ENCODE measurements around the gene IGFN1.
"Not testable (repeated sequence)": the region's sequence is repeated elsewhere in the genome, so short reads cannot be mapped to it uniquely, and the experiment has no call there.

The IGFN1 gene

DNA sequence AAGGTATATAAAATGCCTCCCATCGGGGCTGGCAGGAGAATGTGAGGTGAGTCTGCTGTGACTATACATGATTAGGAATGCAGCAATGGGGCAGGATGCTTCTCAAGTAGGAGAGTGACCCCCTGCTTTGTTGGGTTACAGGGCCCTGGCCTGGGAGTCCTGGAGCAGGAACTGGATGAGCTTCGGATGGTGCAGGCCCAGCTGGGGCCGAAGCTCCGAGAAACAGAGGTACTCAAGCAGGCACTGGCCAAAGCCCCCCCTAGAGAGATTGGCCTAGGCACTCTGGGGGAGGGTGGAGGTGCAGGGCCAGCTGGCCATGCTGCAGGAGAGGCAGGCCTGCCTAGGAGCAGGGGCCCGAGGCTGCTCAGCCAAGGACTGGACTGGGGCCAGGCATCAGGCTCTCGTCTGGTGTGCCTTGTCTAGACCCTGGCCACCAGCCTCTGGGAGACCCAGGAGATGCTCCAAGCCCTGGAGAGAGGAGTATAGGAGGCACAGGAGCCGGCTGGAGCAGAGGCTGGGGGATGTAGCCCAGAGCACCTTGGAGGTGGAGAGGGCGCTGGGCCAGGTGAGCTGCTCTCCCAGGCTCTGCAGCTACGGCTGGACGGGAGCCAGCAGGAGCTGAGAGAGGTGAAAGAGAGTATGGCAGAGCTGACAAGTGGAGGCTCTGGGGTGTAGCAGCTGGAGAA is 59.8 kb downstream of the IGFN1 start:
- DNase-seq, result no peak

DNA sequence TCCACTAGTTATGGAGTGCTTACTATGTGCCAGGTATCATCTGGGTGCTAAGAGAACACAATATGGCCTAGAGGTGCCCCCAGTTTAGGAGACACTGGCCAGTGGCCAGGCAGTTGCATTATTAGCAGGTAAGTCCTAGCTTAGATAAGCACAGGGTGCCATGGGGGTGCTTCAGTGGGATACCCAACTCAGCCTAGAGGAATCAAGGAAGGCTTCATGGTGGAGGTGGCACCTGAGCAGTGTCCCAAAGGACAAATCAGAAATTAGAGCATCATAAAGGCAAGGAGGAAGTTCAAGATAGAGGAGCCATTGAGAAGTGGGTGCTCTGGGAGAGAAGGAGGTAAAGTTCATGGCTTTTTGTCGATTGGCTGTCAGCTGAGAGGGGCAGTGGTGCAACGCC is 60.8 kb downstream of the IGFN1 start:
- DNase-seq, result no peak

DNA sequence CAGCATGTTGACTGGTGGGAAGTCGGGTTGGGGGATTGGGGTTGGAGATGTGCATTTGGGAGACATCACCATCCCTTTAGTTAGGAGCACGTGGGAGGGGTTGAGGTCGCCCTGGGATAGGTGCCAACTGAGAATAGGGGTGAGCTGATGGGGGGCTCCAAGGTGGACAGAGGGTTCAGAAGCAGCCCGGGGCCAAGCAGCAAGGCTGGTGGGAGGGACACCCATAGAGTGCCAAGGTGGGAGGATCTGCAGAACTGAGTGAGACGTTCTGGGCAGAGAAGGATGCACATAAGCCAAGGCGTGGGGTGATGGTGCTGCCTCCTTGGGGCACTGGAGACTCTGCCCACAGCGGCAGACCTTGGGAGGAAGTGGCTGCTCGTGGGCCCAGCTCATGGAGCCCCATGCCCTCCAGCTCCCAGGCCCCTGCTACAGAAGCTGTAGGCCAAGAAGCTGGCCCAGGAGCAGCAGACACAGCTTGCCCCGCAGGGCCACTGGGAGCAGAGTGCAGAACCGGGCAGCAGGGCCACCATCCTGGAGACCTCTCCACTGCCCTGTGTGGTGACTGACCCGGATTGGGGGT is 61.3 kb downstream of the IGFN1 start:
- no peak for DNase-seq

DNA sequence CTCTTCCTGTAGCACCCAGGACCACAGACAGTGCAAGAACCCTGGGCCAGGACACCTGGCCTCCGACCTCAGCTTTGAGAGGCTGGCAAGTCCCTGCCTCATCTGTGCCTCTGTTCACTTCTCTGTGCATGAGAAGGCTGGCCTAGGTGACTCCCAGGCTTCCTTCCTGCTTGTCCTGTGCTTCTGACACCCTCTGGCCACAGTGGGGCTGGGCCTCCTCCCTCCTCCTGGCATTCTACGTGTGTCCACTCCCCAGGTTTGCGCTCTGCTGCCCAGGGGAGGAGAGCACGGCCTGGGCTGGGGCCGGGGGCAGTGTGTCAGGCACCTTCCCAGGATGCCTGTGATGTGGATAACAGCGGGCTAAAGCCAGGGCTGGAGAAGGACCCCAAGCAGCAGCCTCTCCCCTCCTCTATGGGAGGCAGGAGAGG is 62.3 kb downstream of the IGFN1 start:
- DNase-seq, result no peak

DNA sequence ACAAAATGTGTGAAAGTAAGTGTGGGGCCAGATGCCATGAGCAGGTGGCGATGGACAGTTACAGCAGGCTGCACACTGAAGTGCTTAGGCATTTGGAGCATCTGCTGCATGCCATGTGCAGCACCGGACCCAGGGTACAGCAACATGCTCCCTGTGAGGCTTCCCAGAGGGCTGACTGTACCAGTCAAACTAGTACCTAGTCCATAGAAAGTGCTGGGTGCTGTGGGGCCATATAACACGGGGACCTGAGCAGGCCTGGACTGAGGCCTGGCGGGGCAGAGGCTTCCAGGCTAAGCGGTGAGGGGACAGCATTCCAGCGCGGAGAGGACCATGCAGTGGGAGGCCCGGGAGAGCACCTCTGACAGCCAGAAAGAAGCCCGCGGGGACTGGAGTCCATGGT is 62.8 kb downstream of the IGFN1 start:
- DNase-seq, result no peak

DNA sequence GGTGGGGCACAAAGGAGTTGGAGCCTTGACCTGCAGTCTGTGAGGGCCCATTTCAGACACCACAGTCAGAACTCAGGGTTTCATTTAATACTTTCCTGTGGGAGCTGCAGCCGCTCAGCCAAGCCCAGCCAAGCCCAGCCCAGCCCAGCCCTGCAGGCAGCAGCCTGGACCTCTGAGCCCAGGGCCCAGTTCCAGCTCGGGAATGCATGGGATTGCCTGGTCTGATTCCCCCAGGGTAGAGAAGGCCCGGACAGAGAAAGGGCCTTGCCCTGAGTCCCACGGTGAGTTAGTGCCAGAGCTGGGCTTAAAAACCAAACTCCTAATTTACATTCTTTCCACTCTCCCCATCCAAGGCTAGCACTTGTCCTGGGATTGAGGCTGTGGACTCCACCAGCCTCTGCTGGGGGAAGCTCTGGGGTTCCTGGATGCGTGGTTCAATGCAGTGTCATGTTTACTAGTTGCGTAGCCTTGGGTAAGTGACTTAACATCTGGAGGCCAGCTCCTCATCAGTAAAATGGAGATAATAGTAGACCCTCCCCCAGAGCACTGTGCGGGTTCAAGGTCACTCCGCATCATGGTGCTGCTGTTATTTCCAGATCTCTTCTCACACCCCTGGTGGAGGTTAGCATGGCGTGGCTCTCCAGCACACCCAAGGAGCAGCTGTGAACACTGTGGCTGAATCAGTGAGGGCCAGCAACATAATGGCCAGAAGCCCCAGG is 63.4 kb downstream of the IGFN1 start:
- no peak for DNase-seq

DNA sequence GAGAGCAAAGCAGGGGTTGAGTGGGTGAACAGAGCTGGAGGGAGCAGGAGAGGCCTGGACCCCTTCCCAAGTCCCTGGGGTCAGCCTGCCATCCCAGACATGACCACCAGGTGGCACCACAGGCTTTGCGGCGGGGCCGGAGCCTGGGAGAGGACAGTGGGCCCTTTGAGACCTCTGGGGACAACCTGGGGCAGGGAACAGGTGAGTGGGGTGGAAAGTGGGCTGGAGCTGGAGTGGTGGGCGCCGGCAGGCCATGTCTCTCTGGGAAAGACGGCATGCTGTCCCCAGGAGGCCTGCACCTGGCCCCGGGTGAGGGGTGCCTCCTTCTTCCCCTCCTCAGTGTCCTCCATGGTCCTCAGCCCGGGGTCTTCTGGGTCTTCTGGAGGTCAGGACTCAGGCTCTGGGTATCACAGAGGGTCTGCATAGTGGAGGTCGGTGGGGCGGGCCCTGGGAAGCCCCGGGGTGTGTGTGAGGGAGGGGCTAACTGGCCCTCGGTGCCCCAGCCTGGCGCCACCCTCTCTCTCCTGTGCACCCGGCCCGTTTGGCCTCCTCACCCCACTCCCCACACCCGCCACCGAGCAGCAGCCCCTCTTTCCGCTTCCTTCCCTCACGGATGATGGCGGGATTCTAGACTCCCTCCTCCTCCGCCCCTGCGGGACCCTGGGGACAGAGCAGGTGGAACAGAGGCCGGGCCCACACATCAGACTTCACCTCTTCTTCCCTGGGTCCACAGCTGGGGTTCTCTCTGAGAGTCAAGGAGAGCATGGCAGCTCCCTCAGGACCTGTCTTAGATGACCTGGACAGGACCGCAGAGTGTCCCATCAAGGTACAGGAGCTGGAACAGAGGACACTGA is 64.2 kb downstream of the IGFN1 start:
- DNase-seq, result peak in 9 of 14 donors; percentile 4 to 71 (median 25)

DNA sequence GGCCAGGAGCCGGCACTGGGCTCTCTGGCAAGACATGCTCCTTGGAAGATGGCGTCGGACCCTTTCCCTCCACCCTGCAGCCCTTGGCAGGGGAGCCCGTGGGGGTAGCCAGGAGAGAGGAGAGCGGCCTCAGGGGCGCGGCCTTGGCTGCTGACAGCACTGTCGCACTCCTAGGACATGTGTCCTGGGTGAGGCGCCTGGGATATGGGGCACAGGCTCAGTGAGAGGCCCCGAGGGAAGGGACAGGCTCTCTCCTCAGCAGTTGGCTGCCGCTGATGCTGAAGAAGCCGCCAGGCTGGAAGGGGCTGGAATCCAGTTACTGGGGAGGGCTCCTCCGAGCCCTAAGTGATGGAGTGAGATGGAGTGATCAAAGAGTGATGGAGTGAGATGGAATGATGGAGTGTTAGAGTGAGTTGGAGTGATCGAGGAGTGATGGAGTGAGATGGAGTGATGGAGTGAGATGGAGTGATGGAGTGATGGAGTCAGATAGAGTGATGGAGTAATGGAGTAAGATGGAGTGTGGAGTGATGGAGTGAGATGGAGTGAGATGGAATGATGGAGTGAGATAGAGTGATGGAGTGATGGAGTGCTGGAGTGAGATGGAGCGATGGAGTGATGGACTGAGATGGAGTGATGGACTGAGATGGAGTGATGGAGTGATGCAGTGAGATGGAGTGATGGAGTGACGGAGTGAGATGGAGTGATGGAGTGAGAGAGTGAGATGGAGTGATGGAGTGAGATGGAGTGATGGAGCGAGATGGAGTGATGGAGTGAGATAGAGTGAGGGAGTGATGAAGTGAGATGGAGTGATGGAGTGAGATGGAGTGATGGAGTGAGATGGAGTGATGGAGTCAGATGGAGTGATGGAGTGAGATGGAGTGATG is 65.1 kb downstream of the IGFN1 start:
- no peak for DNase-seq

DNA sequence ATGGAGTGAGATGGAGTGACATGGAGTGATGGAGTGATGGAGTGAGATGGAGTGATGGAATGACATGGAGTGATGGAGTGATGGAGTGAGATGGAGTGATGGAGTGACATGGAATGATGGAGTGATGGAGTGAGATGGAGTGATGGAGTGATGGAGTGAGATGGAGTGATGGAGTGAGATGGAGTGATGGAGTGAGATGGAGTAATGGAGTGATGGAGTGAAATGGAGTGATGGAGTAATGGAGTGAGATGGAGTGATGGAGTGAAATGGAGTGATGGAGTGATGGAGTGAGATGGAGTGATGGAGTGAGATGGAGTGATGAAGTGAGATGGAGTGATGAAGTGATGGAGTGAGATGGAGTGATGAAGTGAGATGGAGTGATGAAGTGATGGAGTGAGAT is 67.5 kb downstream of the IGFN1 start:
- DNase-seq, result not testable (repeated sequence)

DNA sequence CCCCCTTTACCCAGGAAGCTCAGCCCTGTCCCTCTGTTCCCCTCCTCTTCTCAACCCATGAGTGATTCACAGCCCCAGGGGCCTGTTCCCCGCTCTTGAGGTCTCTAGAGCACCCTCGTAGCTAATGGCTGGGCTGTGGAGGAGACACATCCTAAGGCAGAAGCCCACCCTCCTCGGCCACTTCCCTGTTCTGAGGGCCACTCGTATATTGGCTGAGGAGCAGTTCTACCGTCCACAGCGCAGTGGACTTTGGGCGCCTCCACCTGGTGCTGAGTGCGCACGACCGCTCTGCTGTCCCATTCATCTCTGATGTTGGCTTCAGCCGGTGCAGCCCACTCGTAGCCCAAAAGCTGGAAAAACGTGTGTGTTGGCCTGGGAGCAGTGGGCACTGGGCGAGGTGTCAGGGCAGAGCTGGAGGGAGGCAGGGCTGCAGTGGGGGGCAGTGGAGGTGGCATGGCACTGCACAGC is 68.2 kb downstream of the IGFN1 start:
- DNase-seq, result no peak

DNA sequence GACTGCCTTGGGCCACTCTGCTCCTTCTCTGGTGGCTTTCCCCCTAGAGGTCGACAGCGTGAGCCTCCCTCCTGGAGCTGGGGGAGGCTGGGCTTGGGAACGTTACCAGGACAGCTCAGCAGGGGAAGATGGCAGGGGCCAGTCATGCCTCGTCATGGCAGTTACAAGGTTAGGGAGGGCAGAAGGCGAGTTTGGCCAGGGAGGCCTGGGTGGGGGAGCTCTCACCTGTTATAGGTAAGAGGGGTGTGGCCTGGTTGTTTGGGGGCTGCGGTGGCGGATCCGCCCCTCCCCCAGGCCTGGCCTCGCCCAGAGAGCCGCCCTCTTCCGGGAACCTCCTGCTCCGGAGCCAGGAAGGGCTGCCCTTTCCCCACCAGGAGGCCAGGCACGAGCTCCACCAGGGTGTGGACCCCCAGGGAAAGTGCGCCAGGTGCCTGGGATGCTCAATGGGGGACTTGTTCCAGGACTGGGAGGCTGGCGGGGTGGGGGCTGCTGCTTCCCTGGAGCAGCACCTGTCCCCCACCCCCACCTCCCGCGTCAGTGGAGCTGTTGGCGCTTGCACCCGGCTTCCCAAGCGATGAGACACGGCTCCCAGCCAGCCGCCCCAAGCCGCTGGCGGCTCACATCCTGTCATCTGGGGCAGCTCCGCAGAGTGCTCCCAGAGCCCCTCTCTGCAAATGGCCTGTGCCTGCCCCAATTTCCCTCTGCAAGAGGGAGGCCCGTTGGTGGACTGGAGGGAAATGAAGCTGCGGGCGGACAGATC is 69.0 kb downstream of the IGFN1 start:
- DNase-seq, result no peak

DNA sequence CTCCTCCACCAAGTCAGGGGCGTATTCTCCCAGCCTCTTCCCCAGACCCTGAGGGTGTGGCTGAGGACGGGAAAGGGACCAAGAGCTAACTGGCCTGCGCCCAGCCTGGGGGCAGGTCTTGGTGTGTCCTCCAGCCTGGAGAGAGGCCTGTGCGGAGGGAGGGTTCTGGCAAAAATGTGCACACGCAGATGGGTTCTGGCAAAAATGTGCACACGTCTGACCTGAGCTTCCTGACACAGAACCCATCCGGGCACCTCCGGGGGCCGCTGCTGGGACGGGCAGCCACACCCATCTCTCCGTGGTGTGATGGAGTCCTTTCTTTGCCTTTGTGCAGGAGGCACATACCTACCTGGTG is 69.6 kb downstream of the IGFN1 start:
- DNase-seq, result no peak

DNA sequence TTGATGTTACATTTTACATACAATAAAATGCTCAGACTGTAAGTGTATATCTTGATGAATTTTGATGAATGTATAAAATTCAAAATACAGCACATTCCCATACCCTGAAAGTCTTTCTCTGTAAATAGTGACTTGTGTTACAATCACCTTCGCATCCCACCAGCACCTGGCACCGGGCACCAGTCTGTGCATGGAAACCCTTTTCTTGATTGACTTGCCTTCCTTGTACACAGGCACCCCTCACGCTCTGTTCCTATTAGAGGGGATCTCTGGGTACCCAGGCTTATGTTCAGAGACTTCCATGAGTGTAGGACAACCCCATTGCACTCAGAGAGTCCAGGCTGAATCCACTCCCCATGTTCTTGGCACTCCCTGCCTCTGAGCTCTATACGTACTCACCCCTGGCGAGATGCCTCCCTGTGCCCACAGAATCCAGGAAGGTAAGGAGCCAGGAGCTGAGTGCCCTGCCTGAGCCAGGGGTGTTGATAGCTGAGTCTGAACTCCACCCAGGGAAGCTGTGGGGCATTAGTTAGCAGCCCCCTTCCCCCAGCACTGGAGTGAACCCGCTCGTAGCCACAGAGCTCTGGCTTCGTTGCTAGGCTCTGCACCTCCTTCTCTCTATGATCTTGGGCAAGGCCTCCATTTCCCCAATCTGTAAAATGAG is 70.2 kb downstream of the IGFN1 start:
- no peak for DNase-seq

DNA sequence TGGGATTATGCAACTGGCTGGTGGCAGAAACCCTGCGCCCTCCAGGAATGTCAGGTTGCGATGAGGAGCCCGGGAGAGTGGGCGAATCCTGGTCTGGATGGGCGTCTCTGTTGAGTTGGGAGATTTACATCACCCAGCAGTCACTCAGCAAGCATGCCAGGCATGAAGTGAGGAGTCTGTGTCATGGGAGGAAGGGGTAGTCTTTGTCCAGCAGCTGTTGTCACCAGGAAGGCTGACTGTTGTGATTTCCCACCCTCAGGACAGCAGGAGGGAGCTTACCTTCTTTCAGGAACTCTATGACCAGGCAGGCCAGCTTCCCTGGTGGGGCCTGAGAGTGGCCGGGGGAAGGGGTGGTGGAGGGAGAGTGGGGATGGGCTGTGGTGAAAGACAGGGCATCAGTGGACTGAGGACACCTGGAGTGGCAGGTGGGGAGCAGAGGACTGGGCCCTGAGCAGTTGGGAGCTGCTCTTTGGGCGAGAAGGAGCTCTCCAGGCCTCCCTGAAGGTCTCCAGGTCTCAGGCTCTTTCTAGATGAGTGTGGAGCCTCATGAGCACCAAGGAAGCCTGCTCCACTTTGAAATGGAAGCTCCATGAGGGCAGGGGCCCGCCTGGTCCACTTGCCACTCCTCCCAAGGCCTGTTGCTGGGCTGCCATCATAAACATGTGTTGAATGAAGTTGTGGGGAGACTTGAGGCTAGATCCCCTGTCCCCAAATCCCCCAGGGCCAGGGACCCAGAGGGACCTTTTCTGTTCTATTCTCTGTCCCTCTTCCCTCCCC is 71.3 kb downstream of the IGFN1 start:
- no peak for DNase-seq

DNA sequence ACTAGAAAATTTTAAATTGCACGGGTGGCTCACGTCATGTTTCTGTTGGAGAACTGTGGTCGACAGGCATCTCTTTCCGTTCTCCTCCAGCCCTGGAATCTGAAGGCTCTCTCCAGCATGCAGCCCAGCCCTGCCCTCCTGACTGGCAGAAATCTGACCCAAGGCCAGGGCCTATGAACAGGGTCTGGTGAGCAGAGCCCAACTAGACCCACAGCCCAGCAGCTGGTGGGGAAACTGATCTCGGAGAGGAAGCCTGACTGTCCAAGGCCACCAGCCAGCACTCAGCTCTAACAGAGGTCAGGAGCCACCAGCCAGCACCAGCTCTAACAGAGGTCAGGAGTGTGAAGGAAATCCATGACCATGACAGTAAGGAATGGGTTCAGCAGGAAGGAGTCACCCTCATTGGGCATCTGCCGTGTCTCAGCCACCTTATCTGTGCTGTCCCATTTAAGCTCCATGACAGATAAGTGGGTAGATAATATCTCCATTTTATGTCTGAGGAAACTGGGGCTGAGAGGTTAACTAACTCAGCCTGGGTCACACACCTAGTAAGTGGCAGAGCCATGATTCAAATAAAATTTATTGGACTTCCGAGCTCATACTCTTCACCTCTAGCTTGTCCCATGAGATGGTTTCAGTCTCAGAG is 72.5 kb downstream of the IGFN1 start:
- DNase-seq, result no peak

DNA sequence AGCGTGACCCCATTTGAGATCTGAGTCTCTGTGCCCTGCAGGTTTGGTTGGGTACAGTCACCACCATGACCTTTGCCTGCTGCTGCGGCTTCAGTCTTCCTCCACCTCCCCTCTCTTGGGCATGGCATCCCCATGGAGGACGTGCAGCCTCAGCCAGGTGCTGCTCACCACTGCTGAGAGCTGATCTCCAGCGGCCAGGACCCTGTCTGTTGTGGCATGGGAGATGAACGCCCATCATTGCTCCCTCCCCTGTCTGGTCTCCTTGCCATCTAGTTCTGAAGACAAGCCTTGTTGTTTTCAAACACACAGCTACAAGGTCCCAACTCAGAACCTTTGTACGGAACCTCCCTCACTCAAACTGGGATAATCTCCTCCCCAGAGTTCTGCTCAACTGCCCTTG is 73.4 kb downstream of the IGFN1 start:
- DNase-seq, result no peak

DNA sequence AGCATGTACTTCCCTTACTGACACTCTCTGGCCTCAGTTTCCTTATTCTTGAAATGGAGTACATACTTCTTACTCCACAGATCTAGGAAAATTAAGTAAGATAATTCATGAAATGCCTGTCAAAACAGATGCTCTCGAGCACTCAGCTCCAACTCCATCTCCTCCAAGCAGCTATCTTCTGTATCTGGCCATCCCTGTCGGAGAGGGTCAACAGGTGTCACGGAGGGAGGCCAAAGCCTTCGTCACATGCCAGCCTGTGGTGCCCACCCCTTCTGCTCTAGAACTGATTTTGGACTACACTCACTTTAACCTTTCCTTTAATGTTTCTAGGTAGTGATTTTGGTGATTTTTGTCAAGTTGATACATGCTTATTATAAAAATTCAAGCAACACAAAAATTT is 73.9 kb downstream of the IGFN1 start:
- DNase-seq, result no peak

DNA sequence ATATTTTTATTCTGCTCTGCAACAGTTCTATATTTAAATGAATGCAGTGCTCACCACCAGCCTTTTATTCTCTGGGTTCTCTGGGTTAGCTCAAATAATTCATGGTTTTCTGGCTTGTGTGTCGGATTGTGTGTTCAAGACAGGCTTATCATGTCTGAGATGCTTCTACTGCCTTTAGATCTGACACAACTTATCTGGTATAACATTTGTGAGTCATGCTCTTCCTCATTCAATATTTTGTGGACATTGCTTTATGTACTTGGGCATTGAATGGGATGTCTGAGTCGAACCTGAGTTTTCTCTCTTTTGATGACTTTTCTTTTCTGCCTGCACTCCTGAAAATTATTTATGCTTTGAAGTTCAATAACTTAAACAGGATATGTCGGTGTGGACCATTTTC is 75.1 kb downstream of the IGFN1 start:
- no peak for DNase-seq

DNA sequence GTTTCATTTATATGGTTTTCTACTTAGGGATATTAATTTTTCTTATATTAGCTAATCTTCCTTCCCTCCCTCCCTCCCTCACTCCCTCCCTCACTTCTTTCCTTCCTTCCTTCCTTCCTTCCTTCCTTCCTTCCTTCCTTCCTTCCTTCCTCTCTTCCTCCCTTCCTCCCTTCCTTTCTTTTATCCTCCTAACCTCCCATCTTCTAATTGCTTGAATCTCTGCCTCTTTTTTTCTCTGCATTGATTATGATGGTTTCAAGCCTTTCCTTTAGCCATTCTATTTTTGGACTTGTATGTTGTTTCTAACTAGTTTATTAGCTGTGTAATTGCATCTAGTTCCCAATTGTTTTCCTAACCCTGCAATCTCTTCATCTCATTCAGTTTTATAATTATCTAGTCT is 75.7 kb downstream of the IGFN1 start:
- no peak for DNase-seq

Data from C1 segment of cervical spinal cord (tissue), 14 donors.